Hepatic stellate cell (primary cell): ENCODE data around the gene TMPRSS5.

ENCODE experiments used
- DNase-seq: peaks from one replicate; pipeline ENCODE4 v3.0.0; 2011; ENCODE audit warnings: low spot score

Gene TMPRSS5

GRCh38 chr11:113667801-113668200 lies 38.3 kb downstream of the TMPRSS5 start:
- no peak for DNase-seq

GRCh38 chr11:113666584-113666983 lies 39.5 kb downstream of the TMPRSS5 start:
- no peak for DNase-seq

- DNase-seq: no peak
These were observed 41.0 kb downstream of the TMPRSS5 start for GRCh38 chr11:113664981-113665710.

- DNase-seq: no peak
These were observed 41.8 kb downstream of the TMPRSS5 start for GRCh38 chr11:113664069-113664980.

GRCh38 chr11:113663567-113663966 lies 42.5 kb downstream of the TMPRSS5 start:
- DNase-seq: no peak

GRCh38 chr11:113655771-113656170 lies 50.3 kb downstream of the TMPRSS5 start:
- no peak for DNase-seq

- no peak for DNase-seq
These were observed 55.1 kb downstream of the TMPRSS5 start for GRCh38 chr11:113651023-113651422.

GRCh38 chr11:113649311-113649710 lies 56.8 kb downstream of the TMPRSS5 start:
- no peak for DNase-seq

GRCh38 chr11:113647856-113648255 lies 58.3 kb downstream of the TMPRSS5 start:
- DNase-seq: no peak

GRCh38 chr11:113647108-113647507 lies 59.0 kb downstream of the TMPRSS5 start:
- no peak for DNase-seq

GRCh38 chr11:113645593-113646349 lies 60.3 kb downstream of the TMPRSS5 start:
- DNase-seq: no peak

- DNase-seq: no peak
These were observed 61.5 kb downstream of the TMPRSS5 start for GRCh38 chr11:113644605-113645004.

GRCh38 chr11:113643701-113644100 lies 62.4 kb downstream of the TMPRSS5 start:
- no peak for DNase-seq

GRCh38 chr11:113643006-113643585 lies 63.0 kb downstream of the TMPRSS5 start:
- no peak for DNase-seq

- DNase-seq: no peak
These were observed 64.0 kb downstream of the TMPRSS5 start for GRCh38 chr11:113642090-113642489.

- DNase-seq: no peak
These were observed 67.7 kb downstream of the TMPRSS5 start for GRCh38 chr11:113638376-113638775.

GRCh38 chr11:113637636-113638035 lies 68.5 kb downstream of the TMPRSS5 start:
- DNase-seq: no peak
